HepG2 (cell line): ENCODE results near the gene CCDC121. TPM values are rescaled to one million over a fixed set of nuclear protein-coding genes. Genes with fewer than 3 reads are reported as not detected.

Experiments used
- ADNP ChIP-seq: sonication (generic); formaldehyde crosslinking; IDR thresholded peaks from 2 replicates; pipeline ENCODE4 v1.4.0; 2020; ENCODE audit warnings: missing genetic modification reagents
- CTCF ChIP-seq: sonication (generic); formaldehyde crosslinking; IDR thresholded peaks from 2 replicates; pipeline ENCODE4 v1.5.0; 2020; ENCODE audit warnings: mild to moderate bottlenecking, missing genetic modification reagents, moderate library complexity
- ERF ChIP-seq: IDR thresholded peaks from 2 replicates; pipeline ENCODE4 v1.6.1; 2018; ENCODE audit warnings: missing biosample characterization, missing genetic modification reagents
- NFAT5 ChIP-seq: sonication (generic); formaldehyde crosslinking; IDR thresholded peaks from 2 replicates; pipeline ENCODE4 v1.4.0; 2020; ENCODE audit warnings: missing genetic modification reagents
- PAX8 ChIP-seq: sonication (generic); formaldehyde crosslinking; IDR thresholded peaks from 2 replicates; pipeline ENCODE4 v1.8.0; 2022; ENCODE audit warnings: mild to moderate bottlenecking, missing genetic modification reagents, borderline replicate concordance
- YEATS2 ChIP-seq: sonication (generic); formaldehyde crosslinking; IDR thresholded peaks from 2 replicates; pipeline ENCODE4 v1.4.0; 2020; ENCODE audit warnings: missing genetic modification reagents, borderline replicate concordance
- ZBTB43 ChIP-seq: sonication (generic); formaldehyde crosslinking; conservative IDR thresholded peaks from 2 replicates; pipeline ENCODE4 v1.4.0; 2020; ENCODE audit warnings: missing genetic modification reagents
- ZC3H4 ChIP-seq: sonication (generic); formaldehyde crosslinking; IDR thresholded peaks from 2 replicates; pipeline ENCODE4 v1.4.0; 2020; ENCODE audit warnings: missing genetic modification reagents, borderline replicate concordance
- ZNF180 ChIP-seq: sonication (generic); formaldehyde crosslinking; IDR thresholded peaks from 2 replicates; pipeline ENCODE4 v1.4.0; 2020; ENCODE audit warnings: low read depth, missing genetic modification reagents, borderline replicate concordance
- ZNF326 ChIP-seq: sonication (generic); formaldehyde crosslinking; IDR thresholded peaks from 2 replicates; pipeline ENCODE4 v1.4.0; 2020; ENCODE audit warnings: missing genetic modification reagents, borderline replicate concordance
- ZNF775 ChIP-seq: sonication (generic); formaldehyde crosslinking; IDR thresholded peaks from 2 replicates; pipeline ENCODE4 v1.4.0; 2020; ENCODE audit warnings: missing genetic modification reagents, mild to moderate bottlenecking, moderate library complexity, borderline replicate concordance
- ZNF780A ChIP-seq: sonication (generic); formaldehyde crosslinking; IDR thresholded peaks from 2 replicates; pipeline ENCODE4 v1.8.0; 2022; ENCODE audit warnings: mild to moderate bottlenecking, missing genetic modification reagents, moderate library complexity
- ZSCAN12 ChIP-seq: sonication (generic); formaldehyde crosslinking; IDR thresholded peaks from 2 replicates; pipeline ENCODE4 v1.9.0; 2021; ENCODE audit warnings: mild to moderate bottlenecking, missing genetic modification reagents
- polyA plus RNA-seq, 8 experiments: library from polyadenylated mRNA; depleted of rRNA in 3 of 8; stranded (reverse) in 7 of 8; unstranded in 1 of 8; fragments of >200 nt; fragmentation: Illumina TruSeq in 4 of 8; extraction: Trizol in 4 of 8; gene quantifications; 2 replicates each; pipeline versions ENCODE4 v1.2.1 to v1.2.3, GENCODE V29; 2011 to 2016; ENCODE audit warnings: low read depth in 4 of 8, missing spikeins in 1 of 8, mixed read lengths in 1 of 8; ENCODE audit not compliant: insufficient read depth in 1 of 8
- total RNA-seq, 5 experiments: library from RNA; depleted of rRNA; stranded (reverse); fragments of >200 nt; fragmentation: Illumina TruSeq; extraction: Trizol; gene quantifications; 2 replicates each; pipeline ENCODE4 v1.2.3, GENCODE V29; 2016; ENCODE audit warnings: low read depth in 1 of 5
- TF ChIP-seq, protein P1 (sequence below): IDR thresholded peaks from 2 replicates; pipeline ENCODE4 v1.6.1; 2016; ENCODE audit warnings: missing compliant biosample characterization, missing genetic modification reagents, borderline replicate concordance
- TF ChIP-seq, protein P2 (sequence below): sonication (generic); formaldehyde crosslinking; IDR thresholded peaks from 2 replicates; pipeline ENCODE4 v1.9.0; 2021; ENCODE audit warnings: missing genetic modification reagents, borderline replicate concordance

CCDC121 gene
- total and polyA plus RNA-seq, 2 of the 13 experiments (the other 11 are each of a cell fraction or from before 2014, with no cell fraction given) = 1.9 to 3.0 TPM

GRCh38 chr2:27628767-27629709 lies at the start of gene CCDC121, which contains the start of gene GPN1 (continued):
- TF ChIP-seq NFAT5 (CRISPR knock-in tag) = no peak
- TF ChIP-seq, protein P1, sequence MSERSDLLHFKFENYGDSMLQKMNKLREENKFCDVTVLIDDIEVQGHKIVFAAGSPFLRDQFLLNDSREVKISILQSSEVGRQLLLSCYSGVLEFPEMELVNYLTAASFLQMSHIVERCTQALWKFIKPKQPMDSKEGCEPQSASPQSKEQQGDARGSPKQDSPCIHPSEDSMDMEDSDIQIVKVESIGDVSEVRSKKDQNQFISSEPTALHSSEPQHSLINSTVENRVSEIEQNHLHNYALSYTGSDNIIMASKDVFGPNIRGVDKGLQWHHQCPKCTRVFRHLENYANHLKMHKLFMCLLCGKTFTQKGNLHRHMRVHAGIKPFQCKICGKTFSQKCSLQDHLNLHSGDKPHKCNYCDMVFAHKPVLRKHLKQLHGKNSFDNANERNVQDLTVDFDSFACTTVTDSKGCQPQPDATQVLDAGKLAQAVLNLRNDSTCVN = peak; percentile 45; the same call in 1 of the 2 replicates
- 0 out of 2 replicates have a peak, but pooled peaks have one; percentile 23 for TF ChIP-seq CTCF (CRISPR knock-in tag)
- TF ChIP-seq ZNF180 (CRISPR knock-in tag) = no peak
- TF ChIP-seq PAX8 (CRISPR knock-in tag) = no peak
- peak; percentile 83; the same call in 1 of the 2 replicates for TF ChIP-seq YEATS2 (CRISPR knock-in tag)
- no peak for TF ChIP-seq ZNF326 (CRISPR knock-in tag)
- TF ChIP-seq ADNP (CRISPR knock-in tag) = no peak
- TF ChIP-seq ERF (CRISPR knock-in tag) = peak; percentile 86
- TF ChIP-seq, protein P2, sequence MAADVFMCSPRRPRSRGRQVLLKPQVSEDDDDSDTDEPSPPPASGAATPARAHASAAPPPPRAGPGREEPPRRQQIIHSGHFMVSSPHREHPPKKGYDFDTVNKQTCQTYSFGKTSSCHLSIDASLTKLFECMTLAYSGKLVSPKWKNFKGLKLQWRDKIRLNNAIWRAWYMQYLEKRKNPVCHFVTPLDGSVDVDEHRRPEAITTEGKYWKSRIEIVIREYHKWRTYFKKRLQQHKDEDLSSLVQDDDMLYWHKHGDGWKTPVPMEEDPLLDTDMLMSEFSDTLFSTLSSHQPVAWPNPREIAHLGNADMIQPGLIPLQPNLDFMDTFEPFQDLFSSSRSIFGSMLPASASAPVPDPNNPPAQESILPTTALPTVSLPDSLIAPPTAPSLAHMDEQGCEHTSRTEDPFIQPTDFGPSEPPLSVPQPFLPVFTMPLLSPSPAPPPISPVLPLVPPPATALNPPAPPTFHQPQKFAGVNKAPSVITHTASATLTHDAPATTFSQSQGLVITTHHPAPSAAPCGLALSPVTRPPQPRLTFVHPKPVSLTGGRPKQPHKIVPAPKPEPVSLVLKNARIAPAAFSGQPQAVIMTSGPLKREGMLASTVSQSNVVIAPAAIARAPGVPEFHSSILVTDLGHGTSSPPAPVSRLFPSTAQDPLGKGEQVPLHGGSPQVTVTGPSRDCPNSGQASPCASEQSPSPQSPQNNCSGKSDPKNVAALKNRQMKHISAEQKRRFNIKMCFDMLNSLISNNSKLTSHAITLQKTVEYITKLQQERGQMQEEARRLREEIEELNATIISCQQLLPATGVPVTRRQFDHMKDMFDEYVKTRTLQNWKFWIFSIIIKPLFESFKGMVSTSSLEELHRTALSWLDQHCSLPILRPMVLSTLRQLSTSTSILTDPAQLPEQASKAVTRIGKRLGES = no peak
- TF ChIP-seq ZSCAN12 (CRISPR knock-in tag) = no peak
- TF ChIP-seq ZBTB43 (CRISPR knock-in tag) = no peak
- no peak for TF ChIP-seq ZNF775 (CRISPR knock-in tag)
- no peak for TF ChIP-seq ZNF780A
- TF ChIP-seq ZC3H4 (CRISPR knock-in tag) = no peak
